ENCODE results near the gene HRH1.
"Not testable (repeated sequence)": the region's sequence is repeated elsewhere in the genome, so short reads cannot be mapped to it uniquely, and the experiment has no call there.

Gene HRH1

DNA sequence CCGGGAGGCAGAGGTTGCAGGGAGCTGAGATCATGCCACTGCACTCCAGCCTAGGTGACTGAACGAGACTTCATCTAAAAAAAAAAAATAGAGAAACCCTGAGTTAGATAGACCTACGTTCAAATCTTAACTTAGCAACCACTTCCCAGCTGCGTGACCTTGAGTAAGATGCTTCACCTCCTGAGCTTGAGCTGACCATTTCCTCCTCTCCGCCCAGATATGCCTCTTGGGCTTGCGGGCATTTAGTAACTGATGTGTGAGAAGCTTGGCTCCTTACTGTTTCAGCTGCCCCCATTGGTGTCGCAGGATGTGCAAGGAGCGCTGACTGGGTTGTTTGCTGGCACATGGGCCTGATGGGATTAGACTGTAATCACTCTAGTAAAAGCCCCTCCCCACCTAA lies 91.0 kb downstream of the HRH1 start:
- no peak for DNase-seq

DNA sequence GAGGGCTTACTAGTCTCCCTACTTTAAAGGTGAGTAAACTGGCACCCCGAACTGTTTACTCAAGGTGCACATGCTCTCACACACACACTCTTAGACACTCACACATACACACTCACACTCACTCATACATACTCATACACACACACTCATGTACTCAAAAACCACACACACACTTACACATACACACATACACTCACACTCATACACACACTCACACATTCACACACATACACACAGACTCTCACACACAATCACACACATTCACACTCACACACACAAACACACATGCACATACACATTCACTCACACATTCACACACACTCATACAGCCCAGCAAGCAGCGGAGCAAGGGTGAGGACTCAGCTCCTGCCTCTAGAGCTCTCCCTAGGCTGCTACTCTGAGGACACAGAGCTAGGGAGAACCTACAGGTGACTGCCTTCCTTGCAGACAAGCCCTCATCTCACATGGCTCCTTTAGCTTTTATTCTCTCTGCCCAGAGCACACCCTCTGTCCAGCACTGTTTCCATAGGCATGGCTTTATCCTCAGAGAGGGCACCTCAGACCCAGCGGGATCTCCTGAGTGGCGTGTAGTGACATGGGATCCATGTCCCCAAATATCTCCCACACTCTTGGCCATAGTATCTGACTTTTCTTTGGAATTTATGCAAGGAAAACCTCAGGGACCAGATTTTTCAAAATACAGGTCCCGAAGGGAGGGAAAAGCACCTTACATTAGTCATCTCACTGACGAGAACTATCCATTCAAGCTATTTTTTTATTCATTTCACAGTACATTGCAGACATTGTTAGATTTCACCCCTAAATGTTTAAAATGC lies 91.8 kb downstream of the HRH1 start:
- DNase-seq, result no peak

DNA sequence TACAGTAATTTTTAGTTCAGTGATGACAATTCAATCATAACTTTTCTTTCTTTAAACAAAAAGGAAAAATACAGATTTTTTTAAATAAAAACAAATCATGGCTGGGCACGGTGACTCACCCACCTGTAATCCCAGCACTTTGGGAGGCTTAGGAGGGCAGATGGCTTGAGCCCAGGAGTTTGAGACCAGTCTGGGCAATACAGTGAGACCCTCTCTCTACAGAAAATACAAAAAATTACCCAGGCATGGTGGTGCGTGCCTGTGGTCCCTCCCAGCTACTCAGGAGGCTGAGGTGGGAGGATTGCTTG lies 92.3 kb downstream of the HRH1 start:
- DNase-seq, result no peak

DNA sequence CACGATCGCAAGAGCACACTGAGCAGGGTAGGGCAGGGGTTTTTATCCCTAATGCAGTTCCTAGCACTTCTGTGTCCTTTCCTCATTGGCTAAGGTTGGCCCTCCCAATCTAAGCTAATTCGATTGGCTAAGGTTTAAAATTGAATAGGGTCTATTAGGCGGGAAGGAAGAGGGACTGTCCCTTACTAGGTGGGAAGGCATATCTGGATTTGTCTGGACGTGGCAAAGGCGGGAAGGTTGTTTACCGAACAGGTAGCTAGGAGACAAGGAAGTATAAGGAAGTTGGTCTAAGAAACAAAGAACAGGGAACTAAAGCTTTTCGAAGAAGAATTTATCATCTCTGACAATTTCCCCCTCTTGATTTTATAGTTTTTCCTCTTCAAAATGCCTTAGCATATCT lies 93.1 kb downstream of the HRH1 start:
- DNase-seq, result peak in 2 of 4 experiments; percentile 23 to 25

DNA sequence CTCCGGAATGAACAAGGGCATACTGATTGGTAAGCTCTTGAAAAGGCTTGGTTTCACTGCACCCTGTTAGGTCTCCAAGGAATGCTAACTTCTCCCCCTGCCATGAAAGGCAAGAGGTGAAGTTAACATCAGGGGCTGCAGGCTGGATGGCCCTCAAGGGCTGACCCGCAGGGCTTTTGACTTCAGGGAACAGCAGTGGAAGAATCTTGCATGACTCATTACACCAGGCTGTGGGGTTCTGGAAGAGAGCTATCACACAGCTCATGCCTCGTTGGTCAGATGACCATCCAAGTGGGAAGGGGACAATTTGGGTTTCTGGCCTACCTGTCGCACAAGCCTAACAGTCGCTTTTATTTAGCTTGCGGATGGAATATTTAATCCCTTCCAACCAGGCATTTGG lies 94.3 kb downstream of the HRH1 start:
- DNase-seq, result no peak

DNA sequence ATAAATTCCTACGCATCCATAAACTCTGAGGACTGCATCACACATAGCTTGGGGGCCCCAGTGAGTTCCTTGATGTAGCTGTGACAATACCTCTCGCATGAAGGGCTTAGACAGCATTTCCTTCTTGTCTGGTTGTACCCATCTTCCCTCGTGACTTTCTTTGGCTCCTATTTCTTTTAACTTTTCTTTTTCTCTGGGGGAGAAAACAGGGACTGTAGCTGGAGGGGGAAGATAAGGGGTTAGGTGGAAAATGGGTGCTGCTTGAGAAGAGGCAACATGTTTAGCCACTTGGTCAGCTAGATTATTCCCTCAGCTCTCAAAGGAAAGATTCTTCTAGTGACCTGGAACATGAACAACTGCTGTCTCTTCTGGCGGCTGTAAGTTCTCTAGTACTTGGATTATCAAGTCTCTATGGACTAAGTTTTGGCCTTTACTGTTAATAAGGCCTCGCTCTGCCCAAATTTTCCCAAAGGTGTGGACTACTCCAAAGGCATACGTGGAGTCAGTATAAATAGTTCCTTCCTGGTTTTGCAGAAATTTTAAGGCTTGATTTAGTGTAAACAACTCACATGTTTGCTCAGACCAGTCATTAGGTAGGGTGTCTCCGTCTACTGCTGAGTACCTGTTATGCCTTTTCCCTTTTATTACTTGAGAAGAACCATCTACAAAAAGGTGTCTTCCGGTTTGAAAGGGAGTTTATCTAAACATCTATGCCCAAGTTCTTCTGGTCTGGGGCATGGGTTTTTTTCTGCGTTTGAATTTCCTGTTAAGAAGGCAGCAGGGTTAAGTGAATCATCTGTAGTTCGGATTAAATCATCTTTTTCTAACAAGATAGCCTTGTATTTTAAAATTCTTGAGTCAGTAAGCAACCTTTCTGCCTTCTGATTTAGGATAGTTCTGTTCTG lies 96.9 kb downstream of the HRH1 start:
- no peak for DNase-seq

DNA sequence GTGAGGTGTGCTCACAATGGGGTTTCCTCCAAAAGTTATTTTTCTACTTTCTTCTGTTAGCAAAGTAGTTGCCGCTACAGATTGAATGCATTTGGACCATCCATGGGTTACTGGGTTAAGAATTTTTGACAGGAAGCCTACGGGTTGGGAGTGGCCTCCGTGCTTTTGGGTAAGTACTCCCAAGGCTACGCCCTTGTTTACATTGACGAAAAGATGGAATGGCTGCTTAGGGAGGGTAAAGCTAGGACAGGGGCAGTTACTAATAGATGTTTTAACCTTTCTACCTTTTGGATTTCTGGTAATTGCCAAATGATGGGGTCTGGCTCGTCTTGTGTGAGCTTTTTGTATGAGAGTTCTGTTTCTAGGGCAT lies 97.5 kb downstream of the HRH1 start:
- DNase-seq, result no peak

DNA sequence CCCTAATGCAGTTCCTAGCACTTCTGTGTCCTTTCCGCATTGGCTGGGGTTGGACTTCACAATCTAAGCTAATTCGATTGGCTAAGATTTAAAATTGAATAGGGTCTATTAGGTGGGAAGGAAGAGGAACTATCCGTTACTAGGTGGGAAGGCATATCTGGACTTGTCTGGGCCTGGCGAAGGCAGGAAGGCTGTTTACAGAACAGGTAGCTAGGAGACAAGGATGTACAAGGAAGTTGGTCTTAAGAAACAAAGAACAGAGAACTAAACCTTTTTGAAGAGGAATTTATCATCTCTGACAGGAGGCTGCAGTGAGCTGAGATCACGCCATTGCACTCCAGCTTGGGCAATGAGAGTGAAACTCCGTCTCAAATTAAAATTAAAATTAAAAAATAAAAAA lies 100.6 kb downstream of the HRH1 start:
- DNase-seq, result no peak

DNA sequence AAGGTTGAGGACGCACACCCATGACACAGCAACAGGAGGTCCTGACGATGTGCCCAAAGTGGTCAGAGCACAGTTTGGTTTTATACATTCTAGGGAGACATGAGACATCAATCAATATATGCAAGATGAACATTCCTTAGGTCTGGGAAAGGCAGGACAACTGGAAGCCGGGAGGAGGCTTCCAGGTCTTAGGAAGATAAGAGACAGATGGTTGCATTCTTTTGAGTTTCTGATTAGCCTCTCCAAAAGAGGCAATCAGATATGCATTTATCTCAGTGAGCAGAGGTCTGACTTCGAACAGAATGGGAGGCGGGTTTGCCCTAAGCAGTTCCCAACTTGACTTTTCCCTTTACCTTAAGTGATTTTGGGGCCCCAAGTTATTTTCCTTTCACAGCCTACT lies 101.2 kb downstream of the HRH1 start:
- DNase-seq, result not testable (repeated sequence)

DNA sequence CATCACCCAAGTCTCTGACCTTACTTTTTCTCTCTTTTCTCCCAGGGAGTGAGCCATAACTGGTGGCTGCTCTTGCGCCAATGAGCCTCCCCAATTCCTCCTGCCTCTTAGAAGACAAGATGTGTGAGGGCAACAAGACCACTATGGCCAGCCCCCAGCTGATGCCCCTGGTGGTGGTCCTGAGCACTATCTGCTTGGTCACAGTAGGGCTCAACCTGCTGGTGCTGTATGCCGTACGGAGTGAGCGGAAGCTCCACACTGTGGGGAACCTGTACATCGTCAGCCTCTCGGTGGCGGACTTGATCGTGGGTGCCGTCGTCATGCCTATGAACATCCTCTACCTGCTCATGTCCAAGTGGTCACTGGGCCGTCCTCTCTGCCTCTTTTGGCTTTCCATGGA lies 104.7 kb downstream of the HRH1 start:
- no peak for DNase-seq

DNA sequence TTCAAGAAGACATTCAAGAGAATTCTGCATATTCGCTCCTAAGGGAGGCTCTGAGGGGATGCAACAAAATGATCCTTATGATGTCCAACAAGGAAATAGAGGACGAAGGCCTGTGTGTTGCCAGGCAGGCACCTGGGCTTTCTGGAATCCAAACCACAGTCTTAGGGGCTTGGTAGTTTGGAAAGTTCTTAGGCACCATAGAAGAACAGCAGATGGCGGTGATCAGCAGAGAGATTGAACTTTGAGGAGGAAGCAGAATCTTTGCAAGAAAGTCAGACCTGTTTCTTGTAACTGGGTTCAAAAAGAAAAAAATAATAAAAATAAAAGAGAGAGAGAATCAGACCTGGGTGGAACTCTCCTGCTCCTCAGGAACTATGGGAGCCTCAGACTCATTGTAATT lies 106.2 kb downstream of the HRH1 start:
- DNase-seq, result peak in 1 of 4 experiments; percentile 25

DNA sequence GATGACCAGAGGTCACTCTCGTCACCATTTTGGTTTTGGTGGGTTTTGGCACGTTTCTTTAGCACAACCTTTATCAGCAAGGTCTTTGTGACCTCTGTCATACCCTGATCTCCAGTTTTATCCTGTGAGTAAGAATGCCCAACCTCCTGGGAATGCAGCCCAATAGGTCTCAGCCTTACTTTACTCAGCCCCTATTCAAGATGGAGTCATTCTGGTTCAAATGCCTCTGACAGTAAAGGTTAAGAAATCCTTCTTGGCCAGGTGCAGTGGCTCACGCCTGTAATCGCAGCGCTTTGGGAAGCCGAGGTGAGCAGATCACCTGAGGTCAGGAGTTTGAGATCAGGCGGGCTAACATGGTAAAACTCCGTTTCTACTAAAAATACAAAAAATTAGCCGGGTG lies 114.7 kb downstream of the HRH1 start:
- no peak for DNase-seq

DNA sequence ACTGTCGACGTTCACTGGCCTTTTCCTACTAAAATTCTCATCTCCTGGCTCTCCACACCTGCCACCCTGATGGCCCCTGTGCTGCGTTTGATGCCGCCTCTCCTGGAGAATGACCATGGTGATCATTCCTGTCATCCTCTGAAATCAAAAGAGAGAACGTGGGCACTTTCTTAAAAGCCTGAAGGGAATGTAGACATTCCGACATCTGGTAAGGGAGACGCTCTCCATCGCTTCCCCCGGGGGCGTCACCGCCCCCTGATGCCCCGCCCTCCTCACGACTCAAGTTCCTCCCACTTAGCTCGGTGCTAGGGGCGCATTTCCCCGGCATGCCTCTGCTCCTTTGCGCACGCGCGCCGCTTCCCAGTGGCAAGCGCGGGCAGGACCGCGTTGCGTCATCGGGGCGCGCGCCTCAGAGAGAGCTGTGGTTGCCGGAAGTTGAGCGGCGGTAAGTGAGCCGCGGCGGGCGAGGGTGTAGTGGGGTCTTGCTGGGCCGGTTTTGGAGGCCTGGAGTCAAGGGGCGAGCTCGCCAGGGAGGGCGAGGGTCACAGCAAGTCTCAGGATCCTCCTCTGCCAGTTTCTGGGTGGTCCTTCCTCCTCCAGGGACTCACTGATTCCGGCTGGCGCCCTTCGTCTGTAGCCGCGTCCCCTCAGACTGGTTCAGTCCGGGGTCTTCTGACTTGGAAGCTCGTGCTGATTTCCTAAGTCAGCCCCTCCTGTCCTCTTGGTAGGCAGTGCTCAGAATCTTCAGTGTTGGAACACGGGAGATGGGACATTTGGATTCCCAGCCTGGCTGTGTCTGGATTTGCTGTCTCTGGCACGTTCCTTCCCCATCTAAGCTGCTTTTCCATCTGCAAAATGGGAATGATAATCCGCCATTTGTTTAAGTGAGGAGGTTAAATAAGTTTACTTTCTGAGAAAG lies 118.0 kb downstream of the HRH1 start, which contains the start of gene ATG7:
ATG7 (plus strand) TSS at position 412 of the 919 bp plus-strand sequence. CDS start 26,299 bp downstream, outside the sequence.
- peak; percentile 99 to 100 (median 99) for DNase-seq

DNA sequence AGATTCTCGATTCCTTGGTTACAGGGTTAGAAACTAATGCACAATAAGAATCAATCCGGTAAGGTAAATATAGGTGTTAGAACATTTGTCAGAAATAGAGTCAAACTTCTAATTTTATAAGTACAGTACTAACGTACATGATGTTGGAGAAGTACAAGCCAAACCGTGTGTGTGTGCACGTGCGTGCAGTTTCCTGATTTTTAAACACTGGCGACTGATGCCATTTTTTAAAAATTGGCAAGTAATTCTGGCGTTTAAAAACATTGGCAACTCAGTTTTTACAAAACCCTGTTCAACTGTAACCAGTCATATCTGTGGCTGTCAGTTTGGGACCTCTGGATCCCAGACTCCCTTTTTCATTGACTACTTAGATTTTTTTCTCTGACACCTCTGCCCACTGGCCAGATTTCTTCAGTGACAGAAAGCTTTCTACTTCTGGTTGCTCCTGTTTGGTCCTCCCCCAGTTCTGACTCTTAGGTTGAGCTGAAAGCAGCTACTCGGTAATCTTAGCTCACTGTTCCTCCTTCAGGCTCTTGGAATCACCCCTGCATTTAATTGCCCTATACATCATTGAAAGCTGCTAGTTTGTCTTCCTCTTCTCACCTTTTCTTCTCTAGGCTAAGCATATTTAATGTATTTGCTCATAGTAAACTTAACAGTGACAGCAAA lies 118.7 kb downstream of the HRH1 start:
- peak; percentile 62 to 83 (median 78) for DNase-seq

DNA sequence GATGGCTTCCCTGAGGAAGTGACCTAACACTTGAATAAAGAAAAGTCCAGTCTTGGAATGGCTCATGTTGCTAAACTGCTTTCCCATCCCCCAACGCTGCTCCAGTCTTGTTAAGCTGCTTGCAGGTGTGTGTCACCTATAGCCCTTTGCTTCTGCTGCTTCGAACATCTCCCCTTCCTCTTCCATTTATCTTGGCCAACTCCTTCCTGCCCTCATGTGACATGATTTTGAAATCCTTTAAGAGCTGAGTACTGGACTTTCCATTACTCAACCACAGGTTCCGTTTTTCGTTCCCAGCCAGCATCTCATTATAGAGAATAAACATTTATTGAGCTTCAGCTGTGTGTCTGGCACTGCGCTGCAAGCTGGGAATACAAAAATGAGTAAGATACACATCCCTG lies 119.6 kb downstream of the HRH1 start:
- DNase-seq, result peak; percentile 86 to 97 (median 92)

DNA sequence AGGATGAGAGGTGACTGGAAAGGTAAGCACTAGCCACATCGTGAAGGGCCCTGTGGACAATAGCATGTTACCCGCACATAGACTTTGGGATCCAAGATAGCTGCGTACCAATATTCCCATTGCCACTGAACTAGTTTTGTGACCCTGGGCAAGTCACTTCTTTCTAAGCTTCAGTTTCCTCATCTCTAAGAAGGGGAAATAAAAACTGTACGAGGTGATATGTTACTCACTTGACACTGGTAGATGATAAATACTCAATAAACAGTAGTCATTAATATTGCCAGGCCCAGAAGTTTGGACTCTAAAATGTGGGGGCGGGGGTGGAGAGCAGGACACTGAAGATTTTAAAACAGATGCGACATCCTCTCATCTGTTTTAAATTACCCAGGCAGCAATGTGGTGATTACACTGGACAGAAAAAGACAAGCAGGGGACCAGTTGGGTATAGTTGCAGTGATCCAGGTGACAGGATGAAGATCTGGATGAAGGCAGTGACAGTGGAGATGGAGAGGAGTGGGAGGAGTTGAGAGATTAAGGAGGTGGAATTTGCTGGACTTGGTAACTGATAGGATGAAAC lies 120.4 kb downstream of the HRH1 start:
- peak in 3 of 4 experiments; percentile 19 to 61 (median 51) for DNase-seq

DNA sequence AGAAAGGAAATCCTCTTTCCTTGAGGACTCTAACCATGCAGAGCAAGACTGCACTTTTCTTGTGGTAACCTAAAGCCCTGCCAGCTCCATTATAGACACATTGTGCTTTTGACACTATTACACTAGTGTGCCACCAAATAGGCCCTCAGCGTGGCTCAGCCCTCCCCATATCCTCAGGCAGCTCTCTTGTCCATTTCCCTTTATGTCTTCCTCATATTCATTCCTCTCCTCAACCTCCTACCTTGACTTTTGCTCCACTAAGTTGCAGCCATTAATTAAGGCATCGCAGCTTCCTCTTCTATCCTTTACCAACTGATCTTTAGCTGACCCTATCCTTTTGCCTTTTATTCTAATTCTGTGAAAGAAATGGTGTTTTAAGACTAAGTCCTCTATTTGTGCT lies 121.6 kb downstream of the HRH1 start:
- DNase-seq, result peak; percentile 17 to 59 (median 55)

DNA sequence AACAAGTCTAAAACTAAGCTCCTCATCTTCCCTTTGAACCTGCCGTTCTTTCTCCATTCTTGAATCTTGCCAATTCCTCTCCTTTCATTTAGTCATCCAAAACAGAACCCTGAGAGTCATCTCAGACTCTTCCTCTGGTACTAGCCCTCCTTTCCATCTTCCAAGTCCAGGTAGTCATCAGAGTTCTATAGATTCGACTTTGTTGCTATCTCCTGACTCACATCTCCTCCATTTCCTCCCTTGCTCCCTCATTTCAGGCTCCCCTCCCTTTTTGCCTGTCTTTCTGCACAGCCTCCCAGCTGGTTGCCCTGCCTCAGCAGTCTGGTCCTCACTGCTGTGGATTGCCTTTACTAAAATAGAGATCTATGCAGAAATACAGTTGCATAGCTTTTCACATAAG lies 122.6 kb downstream of the HRH1 start:
- DNase-seq, result no peak

DNA sequence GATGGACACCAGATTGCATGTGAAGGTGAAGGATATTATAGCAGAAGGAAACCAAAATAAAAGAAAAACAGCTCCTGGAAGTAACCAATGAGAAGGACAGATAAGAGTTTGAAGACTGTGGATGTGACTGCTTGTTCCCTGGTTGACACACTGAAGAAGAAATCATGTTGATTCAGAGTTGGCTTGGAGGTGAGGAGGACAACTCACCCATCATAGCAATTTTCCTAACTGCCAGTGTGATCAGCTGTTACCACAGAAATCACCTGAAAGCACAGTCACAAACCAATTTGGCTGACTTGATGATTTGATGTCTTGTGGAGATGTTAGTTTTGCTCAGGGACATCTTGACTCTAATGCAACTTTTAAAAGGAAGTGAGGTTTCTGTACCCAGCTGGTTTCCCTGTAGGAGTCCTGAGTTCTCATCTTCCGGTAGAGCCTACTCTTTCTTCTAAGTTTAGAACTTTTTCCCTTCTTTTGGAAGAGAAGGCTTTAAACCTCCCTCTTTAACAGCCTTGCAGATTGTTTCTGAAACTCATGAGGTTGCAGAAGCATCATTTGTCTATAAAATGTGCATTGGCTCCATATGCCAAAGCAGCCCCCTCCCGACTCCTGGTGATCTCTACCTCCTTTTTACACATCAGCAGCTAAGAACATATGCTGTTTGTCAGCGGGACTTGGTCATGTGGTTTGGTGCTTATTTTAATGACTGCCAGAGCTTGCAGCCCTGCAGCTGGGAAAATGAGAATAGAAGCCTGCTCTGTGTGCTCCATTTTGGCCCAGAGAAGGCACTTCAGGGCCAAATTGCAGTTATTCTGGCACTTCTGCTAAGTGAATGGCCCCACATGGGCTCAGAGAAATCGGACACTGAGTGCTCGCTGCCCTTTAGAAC lies 128.2 kb downstream of the HRH1 start:
- DNase-seq, result peak; percentile 25 to 73 (median 54)

DNA sequence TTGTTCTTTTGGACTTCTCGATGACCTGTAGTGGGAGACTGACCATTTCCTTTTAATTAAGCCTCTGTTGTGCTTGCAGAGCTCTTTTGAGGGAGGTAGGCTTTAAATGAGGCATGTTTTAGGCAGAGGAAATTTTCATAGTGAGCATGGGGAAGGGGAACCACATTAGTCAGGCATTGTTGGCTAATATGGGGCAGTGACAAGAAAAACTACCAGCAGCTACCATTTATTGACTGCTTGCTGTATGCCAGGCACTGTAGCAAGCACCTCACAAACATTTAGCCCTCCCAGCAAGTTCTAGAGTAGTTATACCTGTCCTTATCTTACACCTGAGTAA lies 128.8 kb downstream of the HRH1 start:
- peak; percentile 55 to 82 (median 72) for DNase-seq

DNA sequence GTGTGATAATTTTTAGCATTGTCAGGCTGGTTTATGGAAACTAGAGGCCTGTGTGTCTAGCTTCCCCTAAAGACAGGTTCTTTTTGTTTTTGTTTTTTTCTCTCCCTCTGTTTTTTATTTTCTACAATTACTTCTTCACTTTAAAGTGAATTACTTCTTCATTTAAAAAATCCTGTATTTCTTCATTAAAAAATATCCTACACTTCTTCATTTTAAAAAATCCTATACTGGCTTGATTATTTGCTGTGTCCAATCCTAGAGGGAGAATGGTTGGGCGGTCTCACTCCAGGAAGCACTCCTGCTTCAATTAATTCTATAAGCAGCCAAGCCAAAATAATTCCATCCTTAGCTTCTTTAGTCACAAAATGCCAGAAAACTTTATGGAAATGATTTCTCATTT lies 129.7 kb downstream of the HRH1 start:
- DNase-seq, result no peak

All from suppressor macrophage (primary cell).